Psoas muscle (tissue), 8 donors: ENCODE data around the gene LCP2. TPM values are rescaled to one million over a fixed set of nuclear protein-coding genes. Genes with fewer than 3 reads are reported as not detected.

Experiments used
- ATAC-seq, 4 donors: fragments of 200-7000 bp; cut with Tn5 transposase; one replicate each; pipeline ENCODE4 v1.9.1; 2020; ENCODE audit warnings: moderate library complexity in 3 of 4, mild to moderate bottlenecking in 2 of 4
- DNase-seq, 2 donors: peaks; one replicate each; pipeline ENCODE4 v3.0.0-alpha.2; 2020
- H3K27ac ChIP-seq: fragments of 200-600 bp; one replicate; pipeline ENCODE4 v1.8.0; 2022
- H3K27me3 ChIP-seq, 3 donors: fragments of 200-600 bp in 1 of 3; one replicate each; pipeline versions ENCODE4 v1.6.1 to v1.8.0; 2013 to 2022; ENCODE audit warnings: low read length in 2 of 3, mild to moderate bottlenecking in 2 of 3, moderate library complexity in 1 of 3; ENCODE audit not compliant: insufficient read depth in 3 of 3
- H3K36me3 ChIP-seq, 2 donors: fragments of 200-600 bp in 1 of 2; one replicate each; pipeline versions ENCODE4 v1.6.1 to v1.8.0; 2013 to 2022; ENCODE audit warnings: low read depth in 1 of 2, mild to moderate bottlenecking in 1 of 2, moderate library complexity in 1 of 2; ENCODE audit not compliant: insufficient read depth in 1 of 2
- H3K4me1 ChIP-seq: fragments of 200-600 bp; one replicate; pipeline ENCODE4 v1.8.0; 2022
- H3K4me3 ChIP-seq: fragments of 200-600 bp; one replicate; pipeline ENCODE4 v1.8.0; 2022; ENCODE audit warnings: mild to moderate bottlenecking
- H3K9me3 ChIP-seq: fragments of 200-600 bp; one replicate; pipeline ENCODE4 v1.8.0; 2022
- CTCF ChIP-seq: fragments of 200-600 bp; IDR thresholded peaks from one replicate; pipeline ENCODE4 v1.8.0; 2022; ENCODE audit warnings: antibody characterized with exemption
- WGBS, 3 donors: extraction: QIAGEN DNeasy Blood & Tissue Kit; methylation state at CpG; one replicate each; pipeline versions ENCODE4 v1.1.6 to v1.1.7; 2013; 5-methylcytosine and 5-hydroxymethylcytosine counted together
- intact Hi-C, 2 donors: fragments of 100-400 bp; cut with DNase I; formaldehyde crosslinking; loops; one replicate each; pipeline versions ENCODE4 v1.11.0 to v1.14.2; 2022
- polyA plus RNA-seq, 3 donors: library from polyadenylated mRNA; stranded (reverse); fragments of 200-250 nt; gene quantifications; one replicate each; pipeline ENCODE4 v1.2.3, GENCODE V29; 2013
- total RNA-seq, 4 donors: library from RNA; stranded (reverse); fragmentation: NEBNext Ultra II Directional in 2 of 4; extraction: Animal tissue kit (Norgen Biotek cat#: 25700) in 2 of 4; gene quantifications; one replicate each; pipeline versions ENCODE4 v1.2.1 to v1.2.4, GENCODE V29; 2021 to 2023
- donor health status: healthy with polysubstance abuse.
- donor health status: DM: no; HTN: no; CAD: no; lungs with moderate emphysema.
- donor health status: Bipolar disorder and iron deficiency.
- donor health status: healthy.
- donor health status: DM: yes; HTN: yes; CAD: no.
- donor health status: DM: no; HTN: no; CAD: no.
- donor health status: DM: no; HTN: no; CAD: no.
- donor health status: DM: yes; HTN: yes; CAD: no.

The LCP2 gene
- total and polyA plus RNA-seq, 7 donors, result 0.76 to 6.0 (median 4.2) TPM

- no peak for ATAC-seq
- H3K27me3 ChIP-seq, result no peaks in the 10 kb centered on the region
- no peaks in the 10 kb centered on the region for H3K36me3 ChIP-seq
- no peaks in the 10 kb centered on the region for H3K4me1 ChIP-seq
- WGBS, 3 donors, result 51 to 64% (median 51%) methylated on average over 2 of the region's 2 CpGs
- no peak overlapping the region for H3K4me3 ChIP-seq
- no peak for DNase-seq
- no peaks in the 10 kb centered on the region for H3K9me3 ChIP-seq
- intact Hi-C loops, result loop anchor here in 1 of 2 donors (2.0 kb wide), 1 partner anchor 194 kb away; no protein-coding TSS in a partner anchor
- no peak overlapping the region for H3K27ac ChIP-seq
- no peak for TF ChIP-seq CTCF
These were observed 70.9 kb downstream of the LCP2 start for GRCh38 chr5:170226661-170227060.

- Histone ChIP-seq H3K4me1 (no peaks in the 10 kb centered on the region), H3K36me3 (no peaks in the 10 kb centered on the region), H3K27me3 (no peaks in the 10 kb centered on the region), H3K27ac (no peak overlapping the region), H3K9me3 (no peaks in the 10 kb centered on the region), H3K4me3 (no peak overlapping the region)
- TF ChIP-seq CTCF, result no peak
- DNase-seq (no peak), ATAC-seq (no peak)
- intact Hi-C loops, result loop anchor here in 1 of 2 donors (2.0 kb wide), 1 partner anchor 195 kb away; no protein-coding TSS in a partner anchor
- WGBS, 3 donors, result 76 to 82% (median 80%) methylated on average over 9 of the region's 9 CpGs
These were observed 71.4 kb downstream of the LCP2 start for GRCh38 chr5:170226129-170226615.

- no peak overlapping the region for H3K27ac ChIP-seq
- H3K27me3 ChIP-seq, result no peaks in the 10 kb centered on the region
- no peak overlapping the region for H3K4me3 ChIP-seq
- no peaks in the 10 kb centered on the region for H3K9me3 ChIP-seq
- intact Hi-C loops, result loop anchor here in 1 of 2 donors (2.0 kb wide), 1 partner anchor 195 kb away; no protein-coding TSS in a partner anchor
- no peaks in the 10 kb centered on the region for H3K36me3 ChIP-seq
- 55 to 57% (median 57%) methylated on average over 7 of the region's 7 CpGs for WGBS, 3 donors
- no peaks in the 10 kb centered on the region for H3K4me1 ChIP-seq
- peak; percentile 57 to 78 for DNase-seq
- TF ChIP-seq CTCF, result peak; percentile 59
- peak in 3 of 4 donors; percentile 38 to 74 (median 58) for ATAC-seq
These were observed 72.0 kb downstream of the LCP2 start for GRCh38 chr5:170225326-170226128.

GRCh38 chr5:170223906-170224305 lies 73.7 kb downstream of the LCP2 start:
- no peaks in the 10 kb centered on the region for H3K9me3 ChIP-seq
- ATAC-seq (no peak), DNase-seq (no peak)
- intact Hi-C loops, result loop anchor here in 1 of 2 donors (5.0 kb wide), 1 partner anchor 208 kb away; no protein-coding TSS in a partner anchor
- no peaks in the 10 kb centered on the region for H3K27me3 ChIP-seq
- no peaks in the 10 kb centered on the region for H3K4me1 ChIP-seq
- WGBS, 3 donors, result 78 to 84% (median 78%) methylated on average over 5 of the region's 5 CpGs
- H3K4me3 ChIP-seq, result no peak overlapping the region
- H3K36me3 ChIP-seq, result no peaks in the 10 kb centered on the region
- H3K27ac ChIP-seq, result no peak overlapping the region
- no peak for TF ChIP-seq CTCF
